Prostate gland (tissue), 2 donors: Measurements from ENCODE around the gene OCIAD2.

Experiments
- CTCF ChIP-seq, 4 experiments: fragments of 200-600 bp in 2 of 4; fragments of 450-650 bp in 2 of 4; sonication (generic) in 2 of 4; IDR thresholded peaks; 1 replicate in 3 of 4; 2 replicates in 1 of 4; pipeline ENCODE4 v1.5.1; 2016 to 2019; ENCODE audit warnings: antibody characterized with exemption in 4 of 4, mild to moderate bottlenecking in 2 of 4, moderate library complexity in 2 of 4
- POLR2A ChIP-seq: fragments of 450-650 bp; IDR thresholded peaks from one replicate; pipeline ENCODE4 v1.6.1; 2016; ENCODE audit warnings: antibody characterized with exemption, mild to moderate bottlenecking

- TF ChIP-seq POLR2A (no peak), CTCF (IDR thresholded peaks at IDR 0.05) (no peak)
Observed at GRCh38 chr4:48924416-48924815, 17.8 kb upstream of the OCIAD2 start.
